ENCODE results near the gene RSBN1L.
A peak's percentile ranks its signal among the peaks of the same experiment; 100 is the strongest.

RSBN1L gene

DNA sequence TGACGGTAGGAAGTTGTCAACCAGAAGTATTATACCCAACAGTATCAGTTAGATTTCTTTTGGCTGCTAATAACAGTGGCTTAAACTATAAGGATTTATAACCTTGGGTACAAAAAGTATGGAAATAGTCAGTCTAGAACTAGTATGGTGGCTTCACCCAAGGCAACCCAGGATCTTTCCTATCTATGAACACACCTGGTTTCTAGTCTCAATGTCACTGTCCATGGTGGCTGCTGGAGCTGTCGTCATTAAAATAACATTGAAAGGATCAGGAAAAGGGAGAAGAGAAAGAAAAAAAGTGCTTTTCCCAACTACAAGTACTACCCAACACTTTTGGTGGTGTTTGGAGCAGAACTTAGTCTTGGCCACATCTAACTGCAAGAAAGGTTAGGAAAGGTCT is 130.0 kb downstream of the RSBN1L start:
- TF ChIP-seq, protein P1, sequence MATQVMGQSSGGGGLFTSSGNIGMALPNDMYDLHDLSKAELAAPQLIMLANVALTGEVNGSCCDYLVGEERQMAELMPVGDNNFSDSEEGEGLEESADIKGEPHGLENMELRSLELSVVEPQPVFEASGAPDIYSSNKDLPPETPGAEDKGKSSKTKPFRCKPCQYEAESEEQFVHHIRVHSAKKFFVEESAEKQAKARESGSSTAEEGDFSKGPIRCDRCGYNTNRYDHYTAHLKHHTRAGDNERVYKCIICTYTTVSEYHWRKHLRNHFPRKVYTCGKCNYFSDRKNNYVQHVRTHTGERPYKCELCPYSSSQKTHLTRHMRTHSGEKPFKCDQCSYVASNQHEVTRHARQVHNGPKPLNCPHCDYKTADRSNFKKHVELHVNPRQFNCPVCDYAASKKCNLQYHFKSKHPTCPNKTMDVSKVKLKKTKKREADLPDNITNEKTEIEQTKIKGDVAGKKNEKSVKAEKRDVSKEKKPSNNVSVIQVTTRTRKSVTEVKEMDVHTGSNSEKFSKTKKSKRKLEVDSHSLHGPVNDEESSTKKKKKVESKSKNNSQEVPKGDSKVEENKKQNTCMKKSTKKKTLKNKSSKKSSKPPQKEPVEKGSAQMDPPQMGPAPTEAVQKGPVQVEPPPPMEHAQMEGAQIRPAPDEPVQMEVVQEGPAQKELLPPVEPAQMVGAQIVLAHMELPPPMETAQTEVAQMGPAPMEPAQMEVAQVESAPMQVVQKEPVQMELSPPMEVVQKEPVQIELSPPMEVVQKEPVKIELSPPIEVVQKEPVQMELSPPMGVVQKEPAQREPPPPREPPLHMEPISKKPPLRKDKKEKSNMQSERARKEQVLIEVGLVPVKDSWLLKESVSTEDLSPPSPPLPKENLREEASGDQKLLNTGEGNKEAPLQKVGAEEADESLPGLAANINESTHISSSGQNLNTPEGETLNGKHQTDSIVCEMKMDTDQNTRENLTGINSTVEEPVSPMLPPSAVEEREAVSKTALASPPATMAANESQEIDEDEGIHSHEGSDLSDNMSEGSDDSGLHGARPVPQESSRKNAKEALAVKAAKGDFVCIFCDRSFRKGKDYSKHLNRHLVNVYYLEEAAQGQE (IDR thresholded peaks at IDR 0.05; ENCODE audit: insufficient read depth in 1 of 2, low read depth in 2 of 2, low read length in 2 of 2): peak in 1 of 2 experiments; percentile 85; a peak in 2 of 4 replicates
- no peak for TF ChIP-seq FOXP2 (optimal IDR thresholded peaks at IDR 0.05; ENCODE audit: borderline replicate concordance, extremely low read depth, extremely low read length, insufficient read depth)

DNA sequence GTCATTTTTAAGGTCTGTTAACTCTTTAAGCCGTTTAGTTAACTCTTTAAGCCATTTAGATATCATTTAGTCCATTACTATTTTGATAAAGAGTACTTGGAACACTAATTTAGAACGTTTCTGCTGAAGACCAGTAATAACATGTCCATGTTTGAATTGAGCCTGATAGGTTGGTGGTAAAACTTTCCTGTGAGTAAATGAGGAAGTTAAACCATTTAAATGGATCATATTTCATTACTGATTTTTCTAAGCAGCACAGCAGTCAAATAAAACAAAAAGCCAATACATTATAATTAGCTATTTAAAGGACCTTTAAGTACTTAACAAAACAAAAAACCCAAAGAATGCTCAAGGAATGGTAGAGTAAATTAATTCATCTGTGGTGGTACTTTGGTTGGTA is 131.7 kb downstream of the RSBN1L start:
- no peak for TF ChIP-seq FOXP2 (optimal IDR thresholded peaks at IDR 0.05; ENCODE audit: borderline replicate concordance, extremely low read depth, extremely low read length, insufficient read depth)
- TF ChIP-seq SIN3A (IDR thresholded peaks at IDR 0.05; ENCODE audit: borderline replicate concordance, insufficient read depth, low read length): no peak
- TF ChIP-seq POLR2AphosphoS5 (IDR thresholded peaks at IDR 0.05; ENCODE audit: low read depth, low read length): no peak
- no peak for TF ChIP-seq TAF1 (IDR thresholded peaks at IDR 0.05; ENCODE audit: borderline replicate concordance, insufficient read depth, low read length)

DNA sequence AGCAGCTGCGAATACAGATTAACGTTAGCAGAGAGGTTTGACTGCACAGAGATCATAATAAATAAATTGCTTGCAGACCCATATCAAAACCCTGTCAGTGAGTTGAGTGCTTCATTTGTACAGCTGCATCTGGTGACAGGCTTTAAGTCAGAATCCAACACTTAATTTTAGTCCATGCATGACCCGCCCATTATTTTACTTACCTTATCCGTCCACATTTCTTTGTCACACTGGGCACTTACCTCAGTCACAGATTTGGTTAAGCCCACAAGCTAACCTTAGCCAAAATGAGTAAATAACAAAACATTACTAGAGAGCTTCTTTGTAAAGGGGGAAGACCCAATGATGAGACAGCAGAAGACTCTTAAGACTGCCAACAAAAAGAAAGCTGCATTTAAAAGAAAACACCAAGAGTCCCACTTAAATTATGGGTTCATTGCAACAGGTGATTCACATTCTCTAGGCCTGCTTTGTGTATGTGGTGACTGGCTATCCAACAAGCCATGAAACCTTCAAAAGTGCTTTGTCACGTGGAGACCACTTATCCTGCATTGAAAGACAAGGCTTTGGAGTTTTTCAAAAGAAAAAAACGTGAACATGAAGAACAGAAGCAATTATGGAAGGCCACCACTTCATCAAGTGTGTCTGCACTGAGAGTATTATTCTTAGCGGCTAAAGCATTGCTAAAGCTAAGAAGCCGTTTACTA is 134.5 kb downstream of the RSBN1L start:
- TF ChIP-seq POLR2AphosphoS5 (IDR thresholded peaks at IDR 0.05; ENCODE audit: low read depth, low read length): no peak
- no peak for TF ChIP-seq TAF1 (IDR thresholded peaks at IDR 0.05; ENCODE audit: borderline replicate concordance, insufficient read depth, low read length)
- TF ChIP-seq FOXP2 (optimal IDR thresholded peaks at IDR 0.05; ENCODE audit: borderline replicate concordance, extremely low read depth, extremely low read length, insufficient read depth): no peak
- no peak for TF ChIP-seq SIN3A (IDR thresholded peaks at IDR 0.05; ENCODE audit: borderline replicate concordance, insufficient read depth, low read length)
- TF ChIP-seq, protein P1 (IDR thresholded peaks at IDR 0.05; ENCODE audit: insufficient read depth in 1 of 2, low read depth in 2 of 2, low read length in 2 of 2): no peak

DNA sequence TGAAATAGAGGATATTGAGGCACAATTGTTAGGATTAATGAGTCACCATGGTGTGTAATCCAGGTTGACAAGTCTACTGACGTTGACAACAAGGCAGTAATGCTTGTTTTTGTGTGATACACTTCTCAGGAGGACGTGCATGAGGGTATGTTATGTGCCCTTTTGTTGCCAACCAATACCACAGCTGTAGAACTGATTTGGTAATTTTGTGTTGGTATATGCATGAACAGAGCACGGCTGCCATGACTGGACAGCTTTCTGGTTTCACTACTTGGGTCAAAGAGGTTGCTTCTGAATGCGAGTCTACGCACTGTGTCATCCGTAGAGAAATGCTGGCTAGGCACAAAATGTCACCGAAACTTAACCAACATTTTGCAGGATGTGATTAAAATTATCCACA is 135.2 kb downstream of the RSBN1L start:
- TF ChIP-seq, protein P1 (IDR thresholded peaks at IDR 0.05; ENCODE audit: insufficient read depth in 1 of 2, low read depth in 2 of 2, low read length in 2 of 2): no peak
- TF ChIP-seq SIN3A (IDR thresholded peaks at IDR 0.05; ENCODE audit: borderline replicate concordance, insufficient read depth, low read length): no peak
- TF ChIP-seq TAF1 (IDR thresholded peaks at IDR 0.05; ENCODE audit: borderline replicate concordance, insufficient read depth, low read length): no peak
- no peak for TF ChIP-seq POLR2AphosphoS5 (IDR thresholded peaks at IDR 0.05; ENCODE audit: low read depth, low read length)
- no peak for TF ChIP-seq FOXP2 (optimal IDR thresholded peaks at IDR 0.05; ENCODE audit: borderline replicate concordance, extremely low read depth, extremely low read length, insufficient read depth)

DNA sequence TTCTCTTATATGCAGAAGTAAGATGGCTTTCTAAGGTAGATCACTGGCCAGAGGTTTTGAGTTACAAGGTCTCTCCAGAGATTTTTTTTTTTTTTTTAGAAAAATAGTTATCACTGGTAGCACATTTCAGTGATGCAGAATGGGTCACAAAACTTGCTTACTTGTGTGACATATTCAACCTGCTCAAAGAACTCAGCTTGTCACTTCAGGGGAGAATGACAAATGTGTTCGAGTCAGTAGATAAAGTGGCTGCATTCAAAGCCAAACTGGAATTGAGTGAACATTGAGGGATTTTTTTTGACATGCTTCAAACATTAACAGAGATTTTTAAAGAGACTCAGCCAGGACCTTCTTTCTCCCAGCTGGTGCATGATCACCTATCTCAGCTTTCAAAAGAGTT is 135.7 kb downstream of the RSBN1L start:
- TF ChIP-seq POLR2AphosphoS5 (IDR thresholded peaks at IDR 0.05; ENCODE audit: low read depth, low read length) (no peak), SIN3A (IDR thresholded peaks at IDR 0.05; ENCODE audit: borderline replicate concordance, insufficient read depth, low read length) (no peak), TAF1 (IDR thresholded peaks at IDR 0.05; ENCODE audit: borderline replicate concordance, insufficient read depth, low read length) (no peak), FOXP2 (optimal IDR thresholded peaks at IDR 0.05; ENCODE audit: borderline replicate concordance, extremely low read depth, extremely low read length, insufficient read depth) (no peak)
- TF ChIP-seq, protein P1 (IDR thresholded peaks at IDR 0.05; ENCODE audit: insufficient read depth in 1 of 2, low read depth in 2 of 2, low read length in 2 of 2): no peak
